Stomach (tissue), 4 donors: ENCODE data around the gene FLOT1.

Source experiments
- POLR2A ChIP-seq, 4 donors: fragments of 450-650 bp; IDR thresholded peaks; one replicate each; pipeline ENCODE4 v1.6.1; 2016; ENCODE audit warnings: antibody characterized with exemption in 4 of 4, control low read depth in 2 of 4, mild to moderate bottlenecking in 1 of 4, moderate library complexity in 1 of 4
- POLR2AphosphoS5 ChIP-seq, 3 donors: sonication (generic); formaldehyde crosslinking; IDR thresholded peaks; one replicate each; pipeline ENCODE4 v1.6.1; 2016; ENCODE audit warnings: antibody characterized with exemption in 3 of 3
- TF ChIP-seq, protein P1 (sequence below), 7 experiments: fragments of 450-650 bp in 4 of 7; fragments of 200-600 bp in 3 of 7; sonication (generic) in 3 of 7; IDR thresholded peaks; one replicate each; pipeline ENCODE4 v1.5.1; 2016 to 2019; ENCODE audit warnings: antibody characterized with exemption in 7 of 7, control low read depth in 2 of 7, mild to moderate bottlenecking in 1 of 7

DNA sequence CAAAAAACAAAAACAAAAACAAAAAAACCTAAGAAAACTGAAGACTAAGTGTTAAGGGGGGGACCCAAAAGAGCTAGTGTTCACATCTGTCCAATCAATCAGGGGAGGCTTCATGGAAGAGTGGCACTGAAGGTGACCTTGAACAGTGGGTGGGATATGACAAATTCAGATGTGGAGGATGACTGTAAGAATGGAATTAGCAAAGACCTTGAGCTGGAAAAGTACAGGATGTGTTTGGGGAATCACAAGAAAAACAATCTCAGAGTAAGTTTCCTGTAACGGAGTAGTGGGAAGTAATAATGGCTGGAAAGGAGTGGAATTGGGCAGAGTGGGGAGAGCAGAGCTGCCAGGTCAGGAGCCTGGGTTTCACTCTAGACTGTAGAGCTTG, 4.8 kb upstream of the FLOT1 start:
- TF ChIP-seq, protein P1, sequence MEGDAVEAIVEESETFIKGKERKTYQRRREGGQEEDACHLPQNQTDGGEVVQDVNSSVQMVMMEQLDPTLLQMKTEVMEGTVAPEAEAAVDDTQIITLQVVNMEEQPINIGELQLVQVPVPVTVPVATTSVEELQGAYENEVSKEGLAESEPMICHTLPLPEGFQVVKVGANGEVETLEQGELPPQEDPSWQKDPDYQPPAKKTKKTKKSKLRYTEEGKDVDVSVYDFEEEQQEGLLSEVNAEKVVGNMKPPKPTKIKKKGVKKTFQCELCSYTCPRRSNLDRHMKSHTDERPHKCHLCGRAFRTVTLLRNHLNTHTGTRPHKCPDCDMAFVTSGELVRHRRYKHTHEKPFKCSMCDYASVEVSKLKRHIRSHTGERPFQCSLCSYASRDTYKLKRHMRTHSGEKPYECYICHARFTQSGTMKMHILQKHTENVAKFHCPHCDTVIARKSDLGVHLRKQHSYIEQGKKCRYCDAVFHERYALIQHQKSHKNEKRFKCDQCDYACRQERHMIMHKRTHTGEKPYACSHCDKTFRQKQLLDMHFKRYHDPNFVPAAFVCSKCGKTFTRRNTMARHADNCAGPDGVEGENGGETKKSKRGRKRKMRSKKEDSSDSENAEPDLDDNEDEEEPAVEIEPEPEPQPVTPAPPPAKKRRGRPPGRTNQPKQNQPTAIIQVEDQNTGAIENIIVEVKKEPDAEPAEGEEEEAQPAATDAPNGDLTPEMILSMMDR (IDR thresholded peaks at IDR 0.05), result no peak
- TF ChIP-seq POLR2AphosphoS5 (IDR thresholded peaks at IDR 0.05) (no peak), POLR2A (IDR thresholded peaks at IDR 0.05) (no peak)
